HG03432 (cell line): ENCODE results near the gene TMPRSS11A.

Experiments used
- ATAC-seq: cut with Tn5 transposase; IDR thresholded peaks from one replicate; pipeline ENCODE4 v1.9.1; 2021; ENCODE audit warnings: mild to moderate bottlenecking, moderate library complexity; ENCODE audit not compliant: unreplicated experiment

Gene TMPRSS11A, protein sequence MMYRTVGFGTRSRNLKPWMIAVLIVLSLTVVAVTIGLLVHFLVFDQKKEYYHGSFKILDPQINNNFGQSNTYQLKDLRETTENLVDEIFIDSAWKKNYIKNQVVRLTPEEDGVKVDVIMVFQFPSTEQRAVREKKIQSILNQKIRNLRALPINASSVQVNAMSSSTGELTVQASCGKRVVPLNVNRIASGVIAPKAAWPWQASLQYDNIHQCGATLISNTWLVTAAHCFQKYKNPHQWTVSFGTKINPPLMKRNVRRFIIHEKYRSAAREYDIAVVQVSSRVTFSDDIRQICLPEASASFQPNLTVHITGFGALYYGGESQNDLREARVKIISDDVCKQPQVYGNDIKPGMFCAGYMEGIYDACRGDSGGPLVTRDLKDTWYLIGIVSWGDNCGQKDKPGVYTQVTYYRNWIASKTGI

DNA sequence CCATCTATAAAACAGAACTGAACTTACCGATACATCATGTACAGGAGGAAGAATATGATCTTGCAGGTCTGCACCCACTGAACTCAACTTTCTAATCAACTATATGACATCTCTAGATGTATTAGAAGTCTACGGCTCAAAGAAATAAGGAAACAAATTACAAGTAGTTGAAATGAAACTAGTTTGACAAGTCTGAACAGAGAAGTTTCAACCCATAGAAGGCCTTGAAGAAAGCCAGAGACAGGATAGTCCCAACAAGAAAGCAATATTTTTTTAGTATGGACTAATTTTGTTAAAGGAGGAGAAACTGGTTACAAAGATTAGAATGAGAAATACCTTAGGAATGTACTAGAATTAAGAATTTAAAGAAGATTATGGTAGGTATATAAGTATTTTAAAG is at the start of gene TMPRSS11A:
Gene TMPRSS11A (minus strand): TSS at position 138 of the 400 bp plus-strand sequence. CDS start 100 bp downstream, at position 38.
- no peak for ATAC-seq

GRCh38 chr4:68011684-68012083 is 48.4 kb upstream of the TMPRSS11A start:
- ATAC-seq: no peak

- ATAC-seq: no peak
These were observed 39.6 kb upstream of the TMPRSS11A start for GRCh38 chr4:68002906-68003305.

DNA sequence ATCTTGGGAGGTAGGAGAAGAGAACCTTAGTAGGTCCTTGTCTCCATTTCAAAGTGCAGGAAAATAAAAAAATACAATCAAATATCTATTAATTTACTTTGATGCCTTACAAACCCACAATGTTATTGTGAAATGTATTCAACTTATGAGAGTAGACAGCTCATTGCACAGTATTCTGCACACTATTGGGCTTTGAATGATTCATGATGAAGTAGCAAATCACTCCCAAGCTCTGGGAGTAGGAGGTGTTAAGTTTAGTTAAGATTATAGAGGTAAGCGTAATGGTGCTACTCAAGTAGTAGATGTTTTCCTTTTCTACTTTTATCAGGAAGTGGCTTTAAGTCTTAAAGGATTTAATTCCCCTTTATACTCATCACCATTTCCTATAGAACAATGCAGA is 32.8 kb upstream of the TMPRSS11A start:
- no peak for ATAC-seq

GRCh38 chr4:67988991-67989390 is 25.7 kb upstream of the TMPRSS11A start:
- no peak for ATAC-seq

DNA sequence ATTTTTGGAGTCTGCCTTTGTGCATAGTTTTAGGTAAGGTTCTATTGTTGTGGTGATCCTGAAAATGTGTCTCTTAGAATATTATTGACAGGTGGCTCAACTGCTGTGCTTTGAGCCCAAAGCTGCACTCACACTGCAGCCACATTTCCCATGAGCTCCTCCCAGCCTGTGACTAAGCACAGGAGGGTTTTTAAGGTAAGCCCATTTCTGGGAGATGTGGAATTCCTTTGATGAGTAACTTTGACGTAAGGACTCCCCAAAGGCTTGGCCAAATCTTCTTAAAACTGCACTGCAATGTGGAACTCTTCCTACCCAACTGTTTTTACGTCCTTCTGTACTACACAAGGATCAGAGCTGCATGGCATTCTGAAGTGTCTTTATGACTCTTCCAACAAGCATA is 20.0 kb upstream of the TMPRSS11A start:
- no peak for ATAC-seq

GRCh38 chr4:67980512-67980911 is 17.2 kb upstream of the TMPRSS11A start:
- no peak for ATAC-seq

DNA sequence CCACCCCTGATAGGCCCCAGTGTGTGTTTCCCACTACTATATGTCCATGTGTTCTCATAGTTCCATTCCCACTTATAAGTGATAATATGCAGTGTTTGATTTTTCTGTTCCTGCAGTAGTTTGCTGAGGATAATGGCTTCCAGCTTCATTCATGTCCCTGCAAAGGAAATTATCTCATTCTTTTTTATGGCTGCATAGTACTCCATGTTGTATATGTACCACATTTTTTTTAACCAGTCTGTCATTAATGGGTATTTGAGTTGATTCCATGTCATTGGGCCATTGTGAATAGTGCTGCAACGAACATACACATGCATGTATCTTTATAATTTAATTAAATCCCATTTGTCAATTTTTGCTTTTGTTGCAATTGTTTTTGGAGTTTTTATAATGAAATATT is 10.3 kb upstream of the TMPRSS11A start:
- ATAC-seq: no peak

GRCh38 chr4:67954890-67955289 is 8.4 kb downstream of the TMPRSS11A start:
- ATAC-seq: no peak

- no peak for ATAC-seq
These were observed 22.2 kb downstream of the TMPRSS11A start for GRCh38 chr4:67941074-67941473.

DNA sequence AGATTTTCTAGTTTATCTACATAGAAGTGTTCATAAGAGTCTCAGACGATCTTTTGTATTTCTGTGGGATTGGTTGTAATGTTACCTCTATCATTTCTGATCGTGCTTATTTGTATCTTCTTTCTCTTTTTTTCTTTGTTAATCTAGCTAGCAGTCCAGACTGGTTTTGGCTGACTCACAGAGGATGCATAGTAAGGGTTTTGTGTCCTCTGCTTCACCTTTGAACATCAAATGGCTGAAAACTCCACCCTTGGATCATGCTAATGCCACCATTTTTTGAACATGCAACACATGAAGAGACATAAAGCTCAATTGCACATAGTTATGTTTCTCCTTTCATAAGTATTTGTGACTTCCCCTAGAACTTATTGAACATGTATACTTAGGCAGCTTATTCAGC is 22.8 kb downstream of the TMPRSS11A start:
- no peak for ATAC-seq

- no peak for ATAC-seq
These were observed 24.1 kb downstream of the TMPRSS11A start for GRCh38 chr4:67939195-67939594.

DNA sequence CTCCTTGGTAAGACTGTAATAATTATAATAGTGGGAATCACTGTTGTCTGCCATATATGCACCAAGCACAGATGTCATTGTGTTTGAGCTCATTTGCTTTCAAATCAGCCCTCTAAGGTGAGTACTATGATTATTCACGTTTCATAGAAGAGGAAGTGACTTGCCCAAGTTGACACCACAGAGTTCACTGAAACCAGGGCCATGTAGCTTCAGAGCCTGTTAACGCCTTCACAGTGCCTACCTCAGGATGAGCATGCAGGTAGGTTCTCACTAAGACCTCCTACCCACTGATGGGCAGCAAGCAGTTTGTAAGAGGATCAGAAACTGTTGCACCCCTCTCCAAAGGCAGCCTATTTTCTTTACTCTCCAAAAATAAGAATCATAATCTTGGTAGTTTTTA is 27.4 kb downstream of the TMPRSS11A start:
- ATAC-seq: no peak

GRCh38 chr4:67934628-67935027 is 28.7 kb downstream of the TMPRSS11A start:
- ATAC-seq: no peak

DNA sequence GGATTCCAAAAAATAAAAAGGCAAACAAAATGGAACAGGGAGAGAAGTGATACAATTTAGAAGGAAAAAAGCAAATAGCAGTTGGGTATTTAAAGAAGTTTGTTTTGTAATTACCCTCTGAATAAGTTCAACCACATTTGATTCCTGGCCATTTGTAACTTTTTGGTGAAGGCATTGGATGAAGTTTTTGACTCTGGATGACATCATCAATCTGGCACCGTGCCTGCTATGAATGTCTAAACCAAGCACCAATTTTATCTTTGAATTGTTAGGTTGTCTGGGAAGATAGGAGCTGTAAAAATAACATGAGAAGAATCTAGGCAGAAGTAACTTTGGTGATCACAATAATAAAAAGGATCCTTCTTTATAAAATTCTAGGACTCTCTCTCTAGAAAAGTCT is 29.5 kb downstream of the TMPRSS11A start:
- no peak for ATAC-seq

DNA sequence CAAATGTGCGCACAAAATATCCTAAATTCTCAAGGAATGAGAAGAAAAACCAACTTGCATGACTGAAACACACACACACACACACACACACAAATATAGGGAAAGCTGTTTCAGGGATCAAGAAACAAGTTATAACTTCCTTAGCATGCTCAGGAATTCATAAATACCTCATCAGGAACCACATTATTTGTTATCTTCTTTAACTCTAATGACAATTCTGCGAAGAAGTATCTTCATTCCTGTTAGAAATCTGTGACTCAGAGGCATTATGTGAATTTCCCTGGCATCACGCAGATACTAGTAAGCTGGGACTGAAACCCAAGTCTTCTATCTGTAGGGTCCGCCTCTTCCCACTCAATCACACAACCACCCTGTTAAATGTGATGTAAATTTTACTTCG is 30.3 kb downstream of the TMPRSS11A start:
- ATAC-seq: no peak

DNA sequence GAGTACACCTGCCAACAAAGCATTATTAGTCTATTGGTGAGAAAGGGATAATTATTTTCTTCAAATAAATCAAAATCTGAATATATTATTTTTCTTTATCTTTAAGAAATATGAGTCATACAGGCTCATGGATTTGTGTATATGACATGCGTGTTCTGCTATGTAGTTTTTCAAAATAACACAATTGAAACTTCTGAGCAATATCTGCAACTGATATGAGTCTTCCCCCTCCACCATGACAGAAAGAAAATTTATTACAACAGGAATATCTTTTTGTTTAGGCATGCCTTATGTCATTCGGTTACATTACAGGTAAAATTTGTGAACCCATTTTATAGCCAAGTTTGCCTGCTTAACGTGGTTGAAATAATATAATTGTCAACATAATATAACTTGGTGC is 32.0 kb downstream of the TMPRSS11A start:
- no peak for ATAC-seq

DNA sequence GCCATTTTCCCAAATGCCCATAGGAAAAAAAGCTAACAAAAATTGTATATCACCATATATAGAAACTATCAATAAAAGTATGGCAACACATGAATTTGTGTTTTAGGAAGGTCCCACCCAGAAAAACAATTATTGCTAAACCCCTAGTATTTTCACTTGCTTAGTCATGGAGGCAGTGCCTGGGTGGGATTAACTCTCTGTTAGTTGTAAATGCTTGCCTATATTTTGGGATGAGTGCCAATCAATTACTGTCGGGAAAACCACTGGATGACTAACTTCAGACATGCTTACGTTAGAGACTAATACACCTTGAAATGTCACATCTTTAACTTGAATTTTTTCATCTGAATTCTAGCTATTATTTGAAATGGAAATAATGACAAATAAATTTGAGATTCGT is 33.9 kb downstream of the TMPRSS11A start:
- no peak for ATAC-seq

DNA sequence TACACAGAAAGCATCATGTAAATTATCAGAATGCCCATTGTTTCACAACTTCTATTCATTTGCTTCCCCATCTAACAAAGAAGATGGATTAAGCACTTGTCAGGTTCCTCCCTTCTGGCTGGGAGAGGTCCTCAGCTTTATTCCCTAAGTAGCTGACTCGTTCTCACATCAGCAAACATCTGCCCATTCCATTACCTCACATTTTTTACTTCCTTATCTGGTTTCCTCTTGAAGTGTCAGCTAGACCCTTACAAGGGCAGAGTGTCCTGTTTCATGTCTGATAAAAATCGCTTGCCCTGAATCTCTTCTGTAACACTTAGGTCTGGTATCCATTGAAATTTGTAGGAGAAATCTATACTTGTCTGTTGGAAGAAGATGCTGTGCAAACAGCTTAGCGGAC is 34.7 kb downstream of the TMPRSS11A start:
- ATAC-seq: no peak

DNA sequence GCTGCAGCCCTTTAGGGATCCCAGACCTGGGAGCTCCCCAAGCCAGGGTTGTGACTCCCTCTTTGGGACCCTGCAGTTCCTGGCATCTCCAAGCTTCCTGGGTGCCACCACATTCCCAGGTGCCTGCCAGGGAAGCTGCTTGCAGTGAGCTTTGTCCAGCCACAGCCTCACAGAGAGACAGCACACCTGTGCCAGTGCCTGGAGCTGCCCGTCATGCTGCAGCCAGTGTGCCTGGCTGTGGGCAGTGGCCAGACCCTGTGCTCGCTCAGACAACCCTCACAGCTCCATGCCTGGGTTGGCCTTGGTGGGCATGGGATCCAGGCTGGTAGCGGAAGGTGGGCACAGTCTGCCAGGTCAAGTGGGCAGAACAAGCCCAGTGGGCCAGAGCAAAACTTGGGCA is 36.0 kb downstream of the TMPRSS11A start:
- ATAC-seq: no peak

GRCh38 chr4:67926485-67926884 is 36.8 kb downstream of the TMPRSS11A start:
- no peak for ATAC-seq

DNA sequence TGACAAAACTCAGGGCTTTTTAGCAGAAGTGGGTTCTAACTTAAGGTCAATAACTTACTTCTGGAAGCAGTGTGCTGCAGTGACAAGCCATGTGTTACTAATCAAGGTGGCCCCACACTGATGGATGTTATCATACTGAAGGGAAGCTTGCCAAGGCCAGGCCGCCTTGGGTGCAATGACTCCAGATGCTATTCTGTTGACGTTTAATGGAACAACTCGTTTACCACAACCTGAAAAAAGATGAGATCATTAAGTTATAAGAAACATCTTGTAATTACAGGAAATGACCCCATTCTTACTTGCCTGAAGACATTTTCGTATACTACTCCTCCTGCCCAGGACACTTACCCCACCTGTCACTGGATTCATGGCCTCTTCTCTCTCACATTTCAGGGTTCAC is 40.6 kb downstream of the TMPRSS11A start:
- ATAC-seq: no peak

DNA sequence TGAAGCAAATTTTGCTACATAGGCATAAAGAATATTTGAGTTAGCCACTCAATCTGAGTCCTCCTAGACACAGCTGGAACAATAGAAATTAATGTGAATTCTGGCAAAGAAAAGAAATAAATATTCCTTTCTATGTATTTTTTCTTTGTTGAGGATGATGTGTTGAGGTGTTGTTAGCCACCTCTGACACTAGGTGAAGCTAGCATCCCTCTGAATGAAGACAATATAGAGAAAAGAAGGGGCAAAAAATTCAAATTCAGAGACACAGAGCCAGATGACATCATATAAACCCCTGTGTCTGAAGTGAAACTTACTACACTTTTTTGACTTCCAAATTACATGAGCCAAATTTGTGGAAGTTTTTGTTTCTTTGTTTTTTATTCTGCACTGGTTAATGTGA is 44.9 kb downstream of the TMPRSS11A start:
- ATAC-seq: no peak
